A549 (cell line): ENCODE results near the gene ZBTB47. TPM values are rescaled to one million over a fixed set of nuclear protein-coding genes. Genes with fewer than 3 reads are reported as not detected.
A peak's percentile ranks its signal among the peaks of the same experiment; 100 is the strongest.

Experiments used
- ATAC-seq, 2 experiments: fragments of 200-7000 bp in 1 of 2; fragments of >200 bp in 1 of 2; cut with Nextera tagmentation in 1 of 2; cut with Tn5 transposase in 1 of 2; 3 replicates each; pipeline versions ENCODE4 v1.8.0 to v1.9.1; 2018 to 2020; ENCODE audit warnings: mild to moderate bottlenecking in 1 of 2, moderate library complexity in 1 of 2
- CTCF ChIA-PET: fragments of 300-600 bp; sonication (Branson Sonifier 250); formaldehyde crosslinking; extraction: SDS; loops from one replicate; lab custom pipeline; 2021; ENCODE audit warnings: antibody characterized with exemption, inconsistent platforms; lab: Yijun Ruan, JAX
- POLR2A ChIA-PET: fragments of 350-600 bp; formaldehyde crosslinking; extraction: SDS; loops from one replicate; lab custom pipeline; 2021; ENCODE audit warnings: antibody characterized with exemption, inconsistent platforms; lab: Yijun Ruan, JAX
- DNase-seq, 2 experiments: peaks; one replicate each; pipeline versions ENCODE4 v3.0.0 to v3.0.0-alpha.2; 2011 to 2016; ENCODE audit warnings: low read depth in 1 of 2, low spot score in 1 of 2
- FAIRE-seq: peaks from 2 replicates; lab custom pipeline; 2011; peaks lifted over from hg19 to GRCh38; lab: Jason Lieb, UNC
- H3K27ac ChIP-seq, 2 experiments: fragments of >200 bp; sonication (Bioruptor Twin); formaldehyde crosslinking; 3 replicates each; pipeline ENCODE4 v1.5.1; 2016 to 2017
- H3K4me1 ChIP-seq: fragments of >200 bp; sonication (Bioruptor Twin); formaldehyde crosslinking; 3 replicates; pipeline ENCODE4 v1.6.1; 2016
- H3K4me2 ChIP-seq: fragments of >200 bp; sonication (Bioruptor Twin); formaldehyde crosslinking; 3 replicates; pipeline ENCODE4 v1.6.1; 2016
- H3K4me3 ChIP-seq: fragments of >200 bp; sonication (Bioruptor Twin); formaldehyde crosslinking; 3 replicates; pipeline ENCODE4 v1.5.1; 2016
- H3K9me3 ChIP-seq: fragments of >200 bp; sonication (Bioruptor Twin); formaldehyde crosslinking; 3 replicates; pipeline ENCODE4 v1.6.1; 2016
- BHLHE40 ChIP-seq: IDR thresholded peaks from 2 replicates; pipeline ENCODE4 v1.6.1; 2012; ENCODE audit warnings: low read depth, low read length, inconsistent platforms
- CBX8 ChIP-seq: fragments of 200-600 bp; sonication (generic); IDR thresholded peaks from 2 replicates; pipeline ENCODE4 v1.6.1; 2016
- CHD2 ChIP-seq: fragments of 150-350 bp; IDR thresholded peaks from 2 replicates; pipeline ENCODE4 v1.6.1; 2014; ENCODE audit warnings: low read length; ENCODE audit not compliant: partially characterized antibody
- EHF ChIP-seq: fragments of 250-450 bp; sonication (Bioruptor Pico); IDR thresholded peaks from 2 replicates; pipeline ENCODE4 v1.5.0; 2020; ENCODE audit warnings: mild to moderate bottlenecking
- EHMT2 ChIP-seq: fragments of 200-600 bp; sonication (generic); IDR thresholded peaks from 2 replicates; pipeline ENCODE4 v1.6.1; 2016; ENCODE audit warnings: antibody characterized with exemption, low read depth, mild to moderate bottlenecking, moderate library complexity
- EP300 ChIP-seq, 2 experiments: fragments of >200 bp; sonication (Bioruptor Twin); formaldehyde crosslinking; IDR thresholded peaks; 2 replicates in 1 of 2; 3 replicates in 1 of 2; pipeline ENCODE4 v1.6.1; 2016 to 2017
- FOSB ChIP-seq: fragments of 250-450 bp; sonication (Bioruptor Pico); IDR thresholded peaks from 2 replicates; pipeline ENCODE4 v1.5.0; 2020; ENCODE audit warnings: mild to moderate bottlenecking, moderate library complexity
- HDAC2 ChIP-seq: fragments of 200-600 bp; sonication (generic); IDR thresholded peaks from 2 replicates; pipeline ENCODE4 v1.6.1; 2016
- HEYL ChIP-seq: fragments of 250-450 bp; sonication (Bioruptor Pico); IDR thresholded peaks from 2 replicates; pipeline ENCODE4 v1.8.0; 2021; ENCODE audit warnings: mild to moderate bottlenecking, moderate library complexity
- HMGXB4 ChIP-seq: fragments of 250-450 bp; sonication (Bioruptor Pico); IDR thresholded peaks from 2 replicates; pipeline ENCODE4 v1.5.0; 2021; ENCODE audit warnings: mild to moderate bottlenecking, moderate library complexity, borderline replicate concordance
- HOXB13 ChIP-seq: fragments of 250-450 bp; sonication (Bioruptor Pico); IDR thresholded peaks from 2 replicates; pipeline ENCODE4 v1.5.0; 2020; ENCODE audit warnings: low read depth, mild to moderate bottlenecking, moderate library complexity
- HOXB5 ChIP-seq: fragments of 250-450 bp; sonication (Bioruptor Pico); IDR thresholded peaks from 2 replicates; pipeline ENCODE4 v1.5.0; 2020; ENCODE audit warnings: mild to moderate bottlenecking, moderate library complexity
- JUNB ChIP-seq: fragments of >200 bp; sonication (Bioruptor Twin); formaldehyde crosslinking; IDR thresholded peaks from 2 replicates; pipeline ENCODE4 v1.6.1; 2016
- KDM1A ChIP-seq: fragments of 200-600 bp; sonication (generic); IDR thresholded peaks from 2 replicates; pipeline ENCODE4 v1.6.1; 2016; ENCODE audit warnings: low read depth, mild to moderate bottlenecking
- KDM5A ChIP-seq: fragments of 200-600 bp; sonication (generic); IDR thresholded peaks from 2 replicates; pipeline ENCODE4 v1.6.1; 2016; ENCODE audit warnings: antibody characterized with exemption, mild to moderate bottlenecking
- MAX ChIP-seq: IDR thresholded peaks from 2 replicates; pipeline ENCODE4 v1.6.1; 2012
- MYC ChIP-seq: IDR thresholded peaks from 2 replicates; pipeline ENCODE4 v1.6.1; 2012; ENCODE audit warnings: mild to moderate bottlenecking, inconsistent platforms, low read length, improper control_type of control experiment, borderline replicate concordance
- RCOR1 ChIP-seq: fragments of 150-350 bp; IDR thresholded peaks from 2 replicates; pipeline ENCODE4 v1.6.1; 2014; ENCODE audit warnings: antibody characterized with exemption, low read length, low read depth
- SMC3 ChIP-seq: fragments of >200 bp; sonication (Bioruptor Twin); formaldehyde crosslinking; IDR thresholded peaks from 3 replicates; pipeline ENCODE4 v1.6.1; 2018; ENCODE audit warnings: inconsistent platforms
- TFCP2L1 ChIP-seq: fragments of 250-450 bp; sonication (Bioruptor Pico); IDR thresholded peaks from 2 replicates; pipeline ENCODE4 v1.5.0; 2021; ENCODE audit warnings: mild to moderate bottlenecking
- TP53 ChIP-seq: fragments of 250-450 bp; sonication (Bioruptor Pico); IDR thresholded peaks from 2 replicates; pipeline ENCODE4 v1.5.0; 2021; ENCODE audit warnings: mild to moderate bottlenecking, moderate library complexity
- ZFP36 ChIP-seq: fragments of 450-650 bp; IDR thresholded peaks from 2 replicates; pipeline ENCODE4 v1.6.1; 2014; ENCODE audit warnings: borderline replicate concordance; ENCODE audit not compliant: partially characterized antibody
- ZNF302 ChIP-seq: fragments of 250-450 bp; sonication (Bioruptor Pico); IDR thresholded peaks from 2 replicates; pipeline ENCODE4 v1.9.0; 2021; ENCODE audit warnings: inconsistent platforms, mild to moderate bottlenecking, moderate library complexity
- WGBS: methylation state at CpG from one replicate; pipeline ENCODE4 v1.1.6; 2017; ENCODE audit errors: missing lambda C conversion rate; 5-methylcytosine and 5-hydroxymethylcytosine counted together
- polyA plus RNA-seq, 4 experiments: library from polyadenylated mRNA; depleted of rRNA in 3 of 4; stranded (reverse); fragments of >200 nt; fragmentation: RNase III in 1 of 4; extraction: RNeasy Plus Mini Kit Qiagen cat#74134 plus additional on column Dnase treatment in 1 of 4; gene quantifications; 2 replicates in 3 of 4; 3 replicates in 1 of 4; pipeline ENCODE4 v1.2.3, GENCODE V29; 2011 to 2017
- TF ChIP-seq, protein P1 (sequence below): IDR thresholded peaks from 2 replicates; pipeline ENCODE4 v1.6.1; 2012
- TF ChIP-seq, protein P2 (sequence below): fragments of 200-600 bp; sonication (generic); IDR thresholded peaks from 2 replicates; pipeline ENCODE4 v1.6.1; 2016; ENCODE audit warnings: antibody characterized with exemption, mild to moderate bottlenecking, moderate library complexity

ZBTB47 gene
- polyA plus RNA-seq, 2 of the 4 experiments (the other 2 are of a cell fraction), result 2.5 to 6.8 TPM

- WGBS, result 81% methylated on average over 4 of the region's 4 CpGs
- H3K27ac ChIP-seq, result no peak overlapping the region
These were observed 3.7 kb upstream of the ZBTB47 start for GRCh38 chr3:42649783-42650182.

GRCh38 chr3:42651248-42652091, 2.0 kb upstream of the ZBTB47 start:
- DNase-seq, result no peak
- 76% methylated on average over 9 of the region's 9 CpGs for WGBS
- peak in 1 of 2 experiments; percentile 15; a peak in 3 of 6 replicates for ATAC-seq
- no peak overlapping the region for H3K4me3 ChIP-seq
- no peaks in the 10 kb centered on the region for H3K9me3 ChIP-seq
- H3K4me1 ChIP-seq, result peaks cover 37% of the 10 kb centered on the region
- ChIA-PET POLR2A (interaction anchor here (1.0 to 1.1 kb wide), 2 partner anchors 51 to 61 kb away, joined by 3 to 6 read pairs; partner anchors contain the start of gene SS18L2), CTCF (interaction anchor here (0.7 to 0.9 kb wide), 3 partner anchors 10 to 422 kb away, joined by 3 to 4 read pairs (median 3); no protein-coding TSS in a partner anchor)
- no peak for FAIRE-seq
- H3K27ac ChIP-seq, result peak overlapping the region; percentile 87 to 97; a peak in 4 of 6 replicates
- H3K4me2 ChIP-seq, result peak overlapping the region; percentile 96
- TF ChIP-seq HMGXB4 (no peak), HOXB5 (CRISPR knock-in tag) (no peak), BHLHE40 (no peak), MYC (no peak), EP300 (IDR thresholded peaks at IDR 0.05) (no peak), TP53 (CRISPR knock-in tag) (no peak), HDAC2 (no peak), ZNF302 (CRISPR knock-in tag) (no peak), KDM1A (no peak), RCOR1 (no peak), MAX (no peak)
- TF ChIP-seq, protein P1, sequence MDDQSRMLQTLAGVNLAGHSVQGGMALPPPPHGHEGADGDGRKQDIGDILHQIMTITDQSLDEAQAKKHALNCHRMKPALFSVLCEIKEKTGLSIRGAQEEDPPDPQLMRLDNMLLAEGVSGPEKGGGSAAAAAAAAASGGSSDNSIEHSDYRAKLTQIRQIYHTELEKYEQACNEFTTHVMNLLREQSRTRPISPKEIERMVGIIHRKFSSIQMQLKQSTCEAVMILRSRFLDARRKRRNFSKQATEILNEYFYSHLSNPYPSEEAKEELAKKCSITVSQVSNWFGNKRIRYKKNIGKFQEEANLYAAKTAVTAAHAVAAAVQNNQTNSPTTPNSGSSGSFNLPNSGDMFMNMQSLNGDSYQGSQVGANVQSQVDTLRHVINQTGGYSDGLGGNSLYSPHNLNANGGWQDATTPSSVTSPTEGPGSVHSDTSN, result no peak

More at GRCh38 chr3:42649783-42650182, 3.7 kb upstream of the ZBTB47 start:
- H3K4me1 ChIP-seq, result peaks cover 27% of the 10 kb centered on the region
- POLR2A ChIA-PET, result no interaction called here
- TF ChIP-seq HOXB13, result no peak
- TF ChIP-seq, protein P1, result no peak
- TF ChIP-seq EHF (CRISPR knock-in tag), result no peak
- no peak for TF ChIP-seq CHD2
- TF ChIP-seq MYC, result no peak
- no peak for TF ChIP-seq JUNB
- TF ChIP-seq MAX, result no peak
- TF ChIP-seq, protein P2, sequence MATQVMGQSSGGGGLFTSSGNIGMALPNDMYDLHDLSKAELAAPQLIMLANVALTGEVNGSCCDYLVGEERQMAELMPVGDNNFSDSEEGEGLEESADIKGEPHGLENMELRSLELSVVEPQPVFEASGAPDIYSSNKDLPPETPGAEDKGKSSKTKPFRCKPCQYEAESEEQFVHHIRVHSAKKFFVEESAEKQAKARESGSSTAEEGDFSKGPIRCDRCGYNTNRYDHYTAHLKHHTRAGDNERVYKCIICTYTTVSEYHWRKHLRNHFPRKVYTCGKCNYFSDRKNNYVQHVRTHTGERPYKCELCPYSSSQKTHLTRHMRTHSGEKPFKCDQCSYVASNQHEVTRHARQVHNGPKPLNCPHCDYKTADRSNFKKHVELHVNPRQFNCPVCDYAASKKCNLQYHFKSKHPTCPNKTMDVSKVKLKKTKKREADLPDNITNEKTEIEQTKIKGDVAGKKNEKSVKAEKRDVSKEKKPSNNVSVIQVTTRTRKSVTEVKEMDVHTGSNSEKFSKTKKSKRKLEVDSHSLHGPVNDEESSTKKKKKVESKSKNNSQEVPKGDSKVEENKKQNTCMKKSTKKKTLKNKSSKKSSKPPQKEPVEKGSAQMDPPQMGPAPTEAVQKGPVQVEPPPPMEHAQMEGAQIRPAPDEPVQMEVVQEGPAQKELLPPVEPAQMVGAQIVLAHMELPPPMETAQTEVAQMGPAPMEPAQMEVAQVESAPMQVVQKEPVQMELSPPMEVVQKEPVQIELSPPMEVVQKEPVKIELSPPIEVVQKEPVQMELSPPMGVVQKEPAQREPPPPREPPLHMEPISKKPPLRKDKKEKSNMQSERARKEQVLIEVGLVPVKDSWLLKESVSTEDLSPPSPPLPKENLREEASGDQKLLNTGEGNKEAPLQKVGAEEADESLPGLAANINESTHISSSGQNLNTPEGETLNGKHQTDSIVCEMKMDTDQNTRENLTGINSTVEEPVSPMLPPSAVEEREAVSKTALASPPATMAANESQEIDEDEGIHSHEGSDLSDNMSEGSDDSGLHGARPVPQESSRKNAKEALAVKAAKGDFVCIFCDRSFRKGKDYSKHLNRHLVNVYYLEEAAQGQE, result no peak
- TF ChIP-seq TFCP2L1 (CRISPR knock-in tag), result no peak
- TF ChIP-seq FOSB (CRISPR knock-in tag), result no peak
- no peak for TF ChIP-seq SMC3
- TF ChIP-seq HMGXB4, result no peak
- no peak for TF ChIP-seq KDM5A
- TF ChIP-seq CBX8, result no peak
- no peak for TF ChIP-seq ZFP36
- no peak for TF ChIP-seq EHMT2
- TF ChIP-seq HEYL (CRISPR knock-in tag), result no peak
- TF ChIP-seq, all 56 proteins: peak for 0
- Histone ChIP-seq H3K4me3 (no peak overlapping the region), H3K9me3 (no peaks in the 10 kb centered on the region), H3K4me2 (no peak overlapping the region)
- CTCF ChIA-PET, result no interaction called here
- FAIRE-seq (no peak), ATAC-seq (no peak), DNase-seq (no peak)
